CD4-positive, alpha-beta memory T cell (primary cell): ENCODE data around the gene PDK2. TPM values are rescaled to one million over a fixed set of nuclear protein-coding genes. Genes with fewer than 3 reads are reported as not detected.

Experiments
- CTCF ChIA-PET: fragments of 350-600 bp; sonication (Branson Sonifier 250); formaldehyde crosslinking; loops from one replicate; lab custom pipeline; 2021; ENCODE audit warnings: inconsistent platforms; ENCODE audit not compliant: partially characterized antibody; lab: Charles Lee
- POLR2A ChIA-PET: fragments of 350-600 bp; sonication (Branson Sonifier 250); formaldehyde crosslinking; loops from one replicate; lab custom pipeline; 2021; ENCODE audit not compliant: partially characterized antibody; lab: Charles Lee
- DNase-seq, 5 donors: peaks; one replicate each; pipeline versions ENCODE4 v3.0.0 to v3.0.0-alpha.2; 2020 to 2022; ENCODE audit warnings: mixed read lengths in 1 of 5
- H3K27ac ChIP-seq: one replicate; pipeline ENCODE4 v1.7.0; 2013; ENCODE audit warnings: low read depth, low read length
- H3K27me3 ChIP-seq: 2 replicates; pipeline ENCODE4 v1.7.0; 2013; ENCODE audit warnings: mild to moderate bottlenecking, low read length, moderate library complexity; ENCODE audit not compliant: insufficient read depth
- H3K36me3 ChIP-seq: 2 replicates; pipeline ENCODE4 v1.7.0; 2013; ENCODE audit warnings: mild to moderate bottlenecking, low read length, moderate library complexity; ENCODE audit not compliant: insufficient read depth
- H3K4me1 ChIP-seq: 2 replicates; pipeline ENCODE4 v1.7.0; 2013; ENCODE audit warnings: mild to moderate bottlenecking, low read length, moderate library complexity; ENCODE audit not compliant: insufficient read depth
- H3K4me3 ChIP-seq, 2 donors: one replicate each; pipeline ENCODE4 v1.7.0; 2013; ENCODE audit warnings: low read length in 2 of 2, mild to moderate bottlenecking in 1 of 2
- H3K9me3 ChIP-seq, 2 donors: one replicate each; pipeline ENCODE4 v1.7.0; 2013; ENCODE audit warnings: low read length in 2 of 2, control low read depth in 1 of 2; ENCODE audit not compliant: control insufficient read depth in 1 of 2
- H3K27ac Mint-ChIP-seq, 7 donors: one replicate each; pipeline ENCODE4 v1.8.0; 2020 to 2021; ENCODE audit warnings: mixed read lengths in 7 of 7, mild to moderate bottlenecking in 6 of 7, inconsistent platforms in 3 of 7, moderate library complexity in 3 of 7
- H3K27me3 Mint-ChIP-seq, 2 donors: one replicate each; pipeline ENCODE4 v1.8.0; 2020 to 2021; ENCODE audit warnings: mixed read lengths in 2 of 2
- H3K36me3 Mint-ChIP-seq, 2 donors: one replicate each; pipeline ENCODE4 v1.8.0; 2020 to 2021; ENCODE audit warnings: mixed read lengths in 2 of 2, inconsistent platforms in 1 of 2, mild to moderate bottlenecking in 1 of 2
- H3K4me1 Mint-ChIP-seq, 4 donors: one replicate each; pipeline ENCODE4 v1.8.0; 2020 to 2021; ENCODE audit warnings: mixed read lengths in 4 of 4, mild to moderate bottlenecking in 1 of 4
- H3K4me3 Mint-ChIP-seq, 8 donors: one replicate each; pipeline ENCODE4 v1.8.0; 2020 to 2021; ENCODE audit warnings: mixed read lengths in 8 of 8, mild to moderate bottlenecking in 7 of 8, moderate library complexity in 6 of 8, inconsistent platforms in 3 of 8
- H3K9me3 Mint-ChIP-seq, 8 donors: one replicate each; pipeline ENCODE4 v1.8.0; 2020 to 2021; ENCODE audit warnings: mixed read lengths in 8 of 8, mild to moderate bottlenecking in 5 of 8, inconsistent platforms in 3 of 8, moderate library complexity in 1 of 8
- intact Hi-C: fragments of 100-400 bp; cut with micrococcal nuclease; formaldehyde crosslinking; loops from one replicate; pipeline ENCODE4 v1.15.1; 2023
- polyA plus RNA-seq, 2 donors: library from polyadenylated mRNA; unstranded; fragments of 300-500 nt; fragmentation: Illumina TruSeq; gene quantifications; one replicate each; pipeline ENCODE4 v1.2.3, GENCODE V29; 2021
- total RNA-seq, 2 experiments: library from RNA; stranded (reverse); gene quantifications; one replicate each; pipeline ENCODE4 v1.2.3, GENCODE V29; 2021

The PDK2 gene
- total and polyA plus RNA-seq, 4 experiments from 2014 or later: 34.5 to 40.6 (median 37.8) TPM

DNA sequence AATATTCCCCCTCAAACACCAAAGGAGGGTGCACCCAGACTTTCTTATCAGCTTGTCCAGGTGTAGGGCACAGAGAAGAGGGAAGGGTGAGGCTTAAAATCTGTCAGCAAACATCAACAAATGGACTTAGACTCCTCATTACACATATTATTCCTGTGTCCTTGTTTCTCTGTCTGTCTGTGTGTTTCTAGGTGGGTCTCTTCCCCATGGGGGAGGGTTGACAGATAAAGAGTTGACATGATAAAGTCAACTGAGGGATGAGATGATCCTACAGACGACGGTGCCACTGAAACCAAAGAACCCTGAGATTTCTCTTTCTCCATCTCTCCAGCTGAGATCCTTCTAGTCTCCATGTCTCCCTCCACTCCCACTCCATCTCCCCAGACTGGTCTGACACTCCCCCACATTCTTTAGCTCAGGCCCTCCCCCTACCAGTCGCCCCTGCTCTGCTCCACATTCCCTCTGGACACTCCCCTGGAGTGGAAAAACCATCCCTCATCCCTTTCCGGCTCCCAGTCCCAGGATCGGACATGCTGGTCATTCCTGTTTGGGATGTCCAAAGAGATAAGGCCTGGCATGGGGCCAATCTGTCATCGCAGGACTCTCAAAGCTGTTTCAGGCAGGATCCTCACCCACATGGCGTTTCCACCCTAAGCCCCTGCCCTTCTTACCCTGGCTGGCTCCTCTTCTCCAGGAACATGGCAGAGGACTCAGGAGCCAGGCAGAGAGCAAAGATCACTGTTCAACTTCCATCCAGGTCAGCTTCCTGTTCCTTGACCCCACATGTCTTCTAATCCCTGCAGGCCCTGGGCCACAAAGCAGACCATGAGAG, 42.1 kb upstream of the PDK2 start:
- H3K4me3 Mint-ChIP-seq: peak overlapping the region in 3 of 8 donors; percentile 3 to 52 (median 12)
- no peak overlapping the region for H3K27ac ChIP-seq
- no peak overlapping the region for H3K4me3 ChIP-seq
- H3K27me3 ChIP-seq: no peaks in the 10 kb centered on the region
- peaks cover 12% of the 10 kb centered on the region for H3K4me1 ChIP-seq
- CTCF ChIA-PET: interaction anchor here (1.1 to 5.8 kb wide), 5 partner anchors 26 to 52 kb away, joined by 3 to 26 read pairs (median 6); partner anchors contain the start of gene PDK2
- H3K36me3 Mint-ChIP-seq: peaks cover 0 to 8% of the 10 kb centered on the region in 2 donors
- peak overlapping the region in 2 of 7 donors; percentile 29 to 36 for H3K27ac Mint-ChIP-seq
- no peaks in the 10 kb centered on the region for H3K36me3 ChIP-seq
- POLR2A ChIA-PET: interaction anchor here (1.3 kb wide), 1 partner anchor 14 kb away, joined by 3 read pairs; no protein-coding TSS in a partner anchor
- intact Hi-C loops: no loop called here
- H3K9me3 Mint-ChIP-seq: no peaks in the 10 kb centered on the region
- H3K4me1 Mint-ChIP-seq: peaks cover 13 to 38% (median 24%) of the 10 kb centered on the region in 4 donors
- no peak for DNase-seq
- peaks cover 0 to 2% of the 10 kb centered on the region in 2 donors for H3K27me3 Mint-ChIP-seq
- H3K9me3 ChIP-seq: no peaks in the 10 kb centered on the region

DNA sequence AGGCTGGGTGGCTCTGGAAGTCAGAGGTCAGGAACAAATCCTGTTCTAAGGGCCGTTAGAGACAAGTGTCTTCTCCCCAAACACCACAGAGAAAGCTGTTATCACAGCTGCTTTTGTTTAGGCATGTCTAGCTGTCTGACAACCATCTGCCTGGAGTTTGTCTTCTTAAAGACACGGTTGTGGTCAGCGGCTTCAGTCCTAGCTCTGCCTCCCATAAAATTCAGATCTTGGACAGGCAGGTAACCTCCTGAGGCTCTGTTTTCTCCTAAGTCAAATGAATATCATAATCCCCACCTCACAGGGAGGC, 41.5 kb upstream of the PDK2 start:
- Mint-ChIP-seq H3K36me3 (peaks cover 0 to 8% of the 10 kb centered on the region in 2 donors), H3K27ac (peak overlapping the region in 1 of 7 donors; percentile 36), H3K9me3 (no peaks in the 10 kb centered on the region), H3K4me1 (peaks cover 13 to 43% (median 26%) of the 10 kb centered on the region in 4 donors), H3K4me3 (peak overlapping the region in 4 of 8 donors; percentile 9 to 15 (median 11)), H3K27me3 (peaks cover 0 to 2% of the 10 kb centered on the region in 2 donors)
- H3K27ac ChIP-seq: no peak overlapping the region
- no peaks in the 10 kb centered on the region for H3K27me3 ChIP-seq
- ChIA-PET POLR2A (interaction anchor here (0.6 to 1.3 kb wide), 2 partner anchors 14 to 514 kb away, joined by 3 read pairs; no protein-coding TSS in a partner anchor), CTCF (interaction anchor here (1.1 to 5.8 kb wide), 4 partner anchors 26 to 52 kb away, joined by 3 to 26 read pairs (median 8); partner anchors contain the start of gene PDK2)
- no peak for DNase-seq
- H3K4me3 ChIP-seq: no peak overlapping the region
- intact Hi-C loops: no loop called here
- H3K9me3 ChIP-seq: no peaks in the 10 kb centered on the region
- peaks cover 12% of the 10 kb centered on the region for H3K4me1 ChIP-seq
- H3K36me3 ChIP-seq: no peaks in the 10 kb centered on the region

DNA sequence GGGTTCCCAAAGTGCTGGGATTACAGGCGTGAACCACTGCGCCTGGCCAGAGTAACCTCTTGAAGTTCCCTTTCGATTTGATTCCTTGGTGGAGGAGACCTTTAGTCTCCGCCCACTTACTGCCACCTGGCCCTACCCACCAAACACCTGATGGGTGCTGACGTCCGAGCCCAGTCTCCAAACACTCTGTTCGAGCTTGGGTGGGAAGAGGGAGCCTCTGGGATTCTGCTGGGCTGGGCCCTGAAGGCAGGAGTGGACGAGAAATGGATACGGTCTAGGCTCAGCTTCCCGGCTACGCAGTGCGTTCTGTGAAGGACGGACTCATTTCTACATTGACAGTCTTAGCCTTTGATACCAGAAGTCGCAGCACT, 40.1 kb upstream of the PDK2 start:
- DNase-seq: peak; percentile 15 to 54 (median 22)
- Histone ChIP-seq H3K4me1 (peaks cover 12% of the 10 kb centered on the region), H3K27ac (peak overlapping the region; percentile 60), H3K4me3 (peak overlapping the region; percentile 74 to 87), H3K36me3 (no peaks in the 10 kb centered on the region), H3K27me3 (no peaks in the 10 kb centered on the region), H3K9me3 (no peaks in the 10 kb centered on the region)
- ChIA-PET CTCF (interaction anchor here (0.8 to 5.8 kb wide), 4 partner anchors 11 to 39 kb away, joined by 3 to 26 read pairs (median 8); partner anchors contain the start of gene PDK2), POLR2A (interaction anchor here (0.6 to 3.8 kb wide), 6 partner anchors 9 to 203 kb away, joined by 3 to 38 read pairs (median 4); partner anchors contain the start of gene PDK2)
- Mint-ChIP-seq H3K4me1 (peaks cover 13 to 50% (median 27%) of the 10 kb centered on the region in 4 donors), H3K36me3 (peaks cover 0 to 8% of the 10 kb centered on the region in 2 donors), H3K9me3 (no peaks in the 10 kb centered on the region), H3K4me3 (peak overlapping the region; percentile 91 to 99 (median 93)), H3K27ac (peak overlapping the region; percentile 59 to 93 (median 86)), H3K27me3 (no peaks in the 10 kb centered on the region)
- intact Hi-C loops: loop anchor here (2.0 kb wide), 1 partner anchor 40 kb away; the partner anchor contains the start of gene PDK2

DNA sequence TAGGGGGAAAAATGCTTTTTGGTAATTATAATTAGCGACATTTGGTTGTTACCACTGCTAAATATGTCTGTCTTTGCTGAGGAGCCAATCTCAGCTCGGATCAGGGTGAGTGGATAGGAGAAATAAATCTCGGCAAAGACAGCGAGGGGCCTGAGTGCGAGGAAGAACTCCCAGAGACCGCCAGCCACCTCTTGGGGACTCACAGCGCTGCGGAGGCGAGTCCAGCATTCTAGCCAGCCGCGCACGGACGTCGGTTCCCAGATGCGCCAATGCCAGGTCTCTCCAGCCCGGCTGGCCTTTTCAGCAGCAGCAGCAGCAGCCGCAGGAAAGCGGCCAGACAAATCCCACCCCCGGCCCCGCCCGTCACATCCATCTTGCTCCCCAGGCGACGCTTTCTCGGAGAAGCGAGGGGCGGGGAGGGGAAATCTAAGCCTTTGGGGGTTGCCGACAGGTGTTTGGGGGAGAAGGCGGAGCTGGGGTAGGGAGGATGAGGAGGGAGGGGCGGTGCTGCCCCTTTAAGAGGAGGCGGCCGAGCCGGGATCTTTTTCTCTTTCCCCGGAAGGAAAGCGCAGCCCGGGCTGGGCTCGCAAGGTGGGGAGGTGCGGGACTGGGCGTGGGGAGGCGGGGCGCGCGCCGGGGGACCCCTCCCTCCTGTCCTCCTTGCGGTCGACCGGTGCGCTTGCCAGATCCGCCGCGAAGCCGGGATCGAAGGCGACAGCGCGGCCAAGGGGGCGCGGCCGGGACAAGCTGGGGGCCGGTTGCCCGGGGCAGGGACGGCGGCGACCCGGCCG, 39.5 kb upstream of the PDK2 start, which contains the start of gene ITGA3:
TSS of gene ITGA3 (plus strand) at position 685 of the 791 bp plus-strand sequence. CDS start 330 bp downstream, outside the sequence.
- H3K36me3 ChIP-seq: no peaks in the 10 kb centered on the region
- H3K4me1 ChIP-seq: peaks cover 12% of the 10 kb centered on the region
- intact Hi-C loops: loop anchor here (1.0 to 2.0 kb wide), 2 partner anchors 28 to 39 kb away; partner anchors contain the start of gene PDK2
- peak within 1 kb of the TSS; percentile 74 to 87 for H3K4me3 ChIP-seq
- H3K4me3 Mint-ChIP-seq: peak within 1 kb of the TSS; percentile 91 to 99 (median 94)
- H3K9me3 Mint-ChIP-seq: no peaks in the 10 kb centered on the region
- peak within 1 kb of the TSS; percentile 60 for H3K27ac ChIP-seq
- POLR2A ChIA-PET: interaction anchor here (0.6 to 3.8 kb wide), 8 partner anchors 8 to 811 kb away, joined by 3 to 38 read pairs (median 4); partner anchors contain the start of gene PDK2
- peak within 1 kb of the TSS; percentile 85 to 93 (median 88) for H3K27ac Mint-ChIP-seq
- H3K36me3 Mint-ChIP-seq: peaks cover 0 to 8% of the 10 kb centered on the region in 2 donors
- no peaks in the 10 kb centered on the region for H3K27me3 ChIP-seq
- H3K9me3 ChIP-seq: no peaks in the 10 kb centered on the region
- H3K4me1 Mint-ChIP-seq: peaks cover 13 to 50% (median 27%) of the 10 kb centered on the region in 4 donors
- CTCF ChIA-PET: interaction anchor here (0.8 to 5.8 kb wide), 9 partner anchors 10 to 57 kb away, joined by 3 to 27 read pairs (median 4); partner anchors contain the start of gene PDK2
- no peaks in the 10 kb centered on the region for H3K27me3 Mint-ChIP-seq
- DNase-seq: peak; percentile 46 to 77 (median 49)

DNA sequence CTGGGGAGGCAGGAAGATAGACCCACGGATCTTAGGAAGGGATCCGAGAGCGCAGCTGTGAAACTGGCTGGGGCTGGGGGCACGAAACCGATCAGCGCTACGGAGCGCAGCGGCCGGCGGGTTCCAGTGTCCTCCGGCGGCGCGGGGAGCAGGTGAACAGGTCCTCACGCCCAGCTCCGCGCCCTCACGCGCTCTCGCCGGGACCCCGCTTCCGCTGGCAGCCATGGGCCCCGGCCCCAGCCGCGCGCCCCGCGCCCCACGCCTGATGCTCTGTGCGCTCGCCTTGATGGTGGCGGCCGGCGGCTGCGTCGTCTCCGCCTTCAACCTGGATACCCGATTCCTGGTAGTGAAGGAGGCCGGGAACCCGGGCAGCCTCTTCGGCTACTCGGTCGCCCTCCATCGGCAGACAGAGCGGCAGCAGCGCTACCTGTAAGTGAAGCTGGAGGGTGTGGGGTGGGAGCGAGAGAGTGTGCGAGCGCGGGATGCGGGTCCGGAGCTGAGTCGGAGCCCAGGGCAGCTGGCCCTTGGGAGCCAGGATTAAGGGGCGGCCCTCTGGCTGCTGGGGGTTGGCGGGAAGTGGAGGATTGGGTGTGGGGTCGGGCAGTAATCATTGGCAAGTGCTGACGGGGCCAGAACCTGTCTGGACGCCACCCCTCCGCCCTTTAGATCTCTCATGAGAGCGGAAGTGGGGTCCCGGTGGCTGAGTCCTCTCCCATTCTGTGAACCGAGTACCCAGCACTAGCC, 38.8 kb upstream of the PDK2 start:
- H3K27ac Mint-ChIP-seq: peak overlapping the region; percentile 25 to 89 (median 70)
- intact Hi-C loops: loop anchor here (1.0 kb wide), 1 partner anchor 29 kb away; no protein-coding TSS in a partner anchor
- no peaks in the 10 kb centered on the region for H3K27me3 Mint-ChIP-seq
- Histone ChIP-seq H3K4me1 (peaks cover 12% of the 10 kb centered on the region), H3K9me3 (no peaks in the 10 kb centered on the region), H3K27me3 (no peaks in the 10 kb centered on the region), H3K27ac (peak overlapping the region; percentile 60), H3K4me3 (peak overlapping the region; percentile 57 to 87), H3K36me3 (no peaks in the 10 kb centered on the region)
- CTCF ChIA-PET: interaction anchor here (0.8 to 5.8 kb wide), 8 partner anchors 10 to 58 kb away, joined by 3 to 27 read pairs (median 4); partner anchors contain the start of gene PDK2
- DNase-seq: peak; percentile 50 to 63 (median 56)
- H3K4me3 Mint-ChIP-seq: peak overlapping the region; percentile 91 to 99 (median 94)
- H3K36me3 Mint-ChIP-seq: peaks cover 0 to 8% of the 10 kb centered on the region in 2 donors
- peaks cover 12 to 43% (median 27%) of the 10 kb centered on the region in 4 donors for H3K4me1 Mint-ChIP-seq
- no peaks in the 10 kb centered on the region for H3K9me3 Mint-ChIP-seq
- POLR2A ChIA-PET: interaction anchor here (0.6 to 3.8 kb wide), 8 partner anchors 11 to 810 kb away, joined by 3 to 38 read pairs (median 4); partner anchors contain the start of gene PDK2

DNA sequence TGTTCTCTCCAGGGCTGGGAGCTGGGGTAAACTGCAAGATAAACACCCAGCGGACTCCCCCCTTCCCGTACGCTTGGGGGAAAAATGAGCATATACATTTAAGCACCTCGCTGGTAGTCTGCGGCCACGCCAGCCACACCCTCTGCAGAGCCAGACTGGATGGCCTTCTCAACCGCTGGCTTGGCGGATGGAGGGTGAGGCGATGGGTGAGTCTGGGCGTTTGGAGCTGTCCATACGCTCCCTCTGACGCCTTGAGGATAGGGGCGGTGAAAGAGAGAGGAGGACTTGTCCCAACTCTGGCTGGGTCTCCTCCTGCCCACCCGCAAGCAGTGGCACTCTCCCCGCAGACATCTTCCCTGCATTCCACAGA, 38.2 kb upstream of the PDK2 start:
- Mint-ChIP-seq H3K27me3 (no peaks in the 10 kb centered on the region), H3K4me1 (peaks cover 10 to 41% (median 27%) of the 10 kb centered on the region in 4 donors), H3K36me3 (peaks cover 0 to 8% of the 10 kb centered on the region in 2 donors), H3K27ac (peak overlapping the region in 5 of 7 donors; percentile 24 to 79 (median 53)), H3K4me3 (peak overlapping the region; percentile 83 to 95 (median 92)), H3K9me3 (no peaks in the 10 kb centered on the region)
- intact Hi-C loops: loop anchor here (1.0 kb wide), 1 partner anchor 30 kb away; no protein-coding TSS in a partner anchor
- no peaks in the 10 kb centered on the region for H3K36me3 ChIP-seq
- H3K27ac ChIP-seq: peak overlapping the region; percentile 60
- POLR2A ChIA-PET: interaction anchor here (0.7 to 3.8 kb wide), 4 partner anchors 10 to 95 kb away, joined by 3 to 38 read pairs (median 4); partner anchors contain the start of gene PDK2
- no peak for DNase-seq
- H3K27me3 ChIP-seq: no peaks in the 10 kb centered on the region
- peak overlapping the region in 1 of 2 donors; percentile 87 for H3K4me3 ChIP-seq
- H3K9me3 ChIP-seq: no peaks in the 10 kb centered on the region
- CTCF ChIA-PET: interaction anchor here (0.8 to 5.8 kb wide), 8 partner anchors 9 to 58 kb away, joined by 3 to 27 read pairs (median 4); partner anchors contain the start of gene PDK2
- peaks cover 12% of the 10 kb centered on the region for H3K4me1 ChIP-seq
